Stimulated activated CD4-positive, alpha-beta T cell treated with anti-CD3 and anti-CD28 coated beads, Interleukin-1b, Interleukin-23, amount 100 ng/mL, for 4 hours (primary cell): ENCODE measurements around the gene P2RX1.

Experiments used
- DNase-seq, 2 donors: peaks; one replicate each; pipeline ENCODE4 v3.0.0-alpha.2; 2020; ENCODE audit warnings: low read depth in 2 of 2

The P2RX1 gene

GRCh38 chr17:3915995-3916696, at the start of gene P2RX1:
TSS of gene P2RX1 (minus strand) at chr17:3916465. CDS start at chr17:3916225, 240 bp downstream.
- DNase-seq = no peak

GRCh38 chr17:3965118-3965800, 49.0 kb upstream of the P2RX1 start:
- DNase-seq = peak; percentile 34 to 51

GRCh38 chr17:3964203-3965117, 48.2 kb upstream of the P2RX1 start, which contains the start of gene ATP2A3:
TSS of gene ATP2A3 (minus strand) at chr17:3964437. CDS start at chr17:3964291, 146 bp downstream.
- peak; percentile 48 to 70 for DNase-seq

DNA sequence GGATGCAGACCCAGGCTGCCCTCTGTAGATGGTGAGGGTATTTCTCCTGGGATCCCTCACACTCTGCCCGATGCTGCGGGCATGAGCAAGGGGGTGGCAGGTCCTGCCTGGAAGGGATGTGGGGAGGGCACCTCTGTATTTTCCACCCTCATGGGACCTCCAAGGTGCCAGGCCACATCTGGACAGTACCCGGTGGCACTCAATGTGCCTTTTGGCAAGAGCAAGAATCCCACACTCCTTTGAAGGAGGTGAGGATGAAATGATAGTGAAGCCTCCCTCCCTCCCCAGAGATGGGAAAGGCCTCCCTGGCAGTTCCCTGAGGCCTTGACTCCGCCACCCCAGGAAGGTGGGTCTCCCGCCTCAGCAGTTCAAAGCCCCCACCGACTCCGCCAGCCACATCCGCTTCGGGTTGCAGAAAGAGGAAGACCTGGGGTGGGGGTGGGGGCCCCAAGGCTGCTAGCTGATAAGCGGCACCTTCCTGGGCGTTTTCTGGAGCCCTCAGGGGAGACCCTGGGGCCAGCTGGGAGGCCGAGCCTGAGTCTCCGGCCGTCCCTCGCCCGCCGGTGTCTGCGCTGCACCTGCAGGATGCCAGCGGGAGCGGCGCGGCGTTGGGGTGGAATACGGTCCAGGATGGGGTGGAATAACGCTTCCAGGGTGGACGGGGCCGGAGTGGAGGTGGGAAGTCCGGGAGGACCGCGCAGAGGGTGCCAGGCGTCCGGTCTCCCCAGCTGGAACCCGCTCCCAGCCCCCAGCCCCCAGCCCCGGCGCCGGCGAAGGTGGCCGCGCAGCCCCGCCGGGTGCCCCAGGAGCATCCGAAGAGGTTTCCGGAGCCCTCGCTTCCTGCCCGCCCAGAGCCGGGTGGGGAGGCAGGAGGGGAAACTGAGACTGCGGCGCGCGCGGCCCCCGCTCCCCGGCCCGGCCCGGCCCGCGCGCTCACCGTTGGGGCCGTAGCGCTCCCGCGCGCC, 47.3 kb upstream of the P2RX1 start:
- peak; percentile 32 to 45 for DNase-seq

DNA sequence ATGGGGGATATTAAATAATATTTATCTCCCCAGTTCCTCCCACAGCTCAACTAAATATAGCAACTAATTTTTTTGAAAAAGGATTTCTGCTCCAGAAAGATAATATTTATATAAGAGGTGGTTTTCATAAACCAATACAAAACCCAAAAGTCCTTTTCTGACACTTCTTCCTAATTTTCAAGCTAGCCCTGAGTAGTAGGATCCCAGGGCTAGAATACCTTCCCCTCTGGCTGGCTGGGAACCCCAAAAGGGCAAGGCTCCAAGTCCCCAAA, 46.6 kb upstream of the P2RX1 start:
- no peak for DNase-seq

GRCh38 chr17:3962217-3962964, 46.1 kb upstream of the P2RX1 start:
- DNase-seq = no peak

DNA sequence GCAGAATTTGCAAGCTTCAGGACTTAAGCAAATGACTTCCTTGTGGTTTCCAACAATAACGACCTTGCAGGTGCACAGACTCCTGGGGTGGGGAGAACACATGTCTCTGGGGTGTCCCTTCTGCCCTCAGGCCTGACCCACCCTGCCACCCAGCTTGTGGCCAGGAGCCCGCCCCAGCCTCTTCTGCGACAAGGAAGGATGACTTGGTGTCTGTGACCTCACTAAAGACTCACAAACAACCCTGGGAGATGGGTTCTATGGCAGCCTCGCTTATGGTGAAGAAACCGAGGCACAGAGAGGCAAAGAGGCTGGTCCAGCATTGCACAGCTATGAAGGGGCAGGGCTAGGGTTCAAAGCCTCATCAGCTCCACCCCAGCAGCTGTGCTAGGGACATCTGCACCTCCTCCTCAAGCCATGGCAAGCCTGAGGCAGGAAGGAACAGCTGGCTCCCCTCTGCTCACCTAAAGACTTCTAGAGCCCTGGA, 45.3 kb upstream of the P2RX1 start:
- DNase-seq = no peak

- DNase-seq = no peak
Measured at GRCh38 chr17:3960764-3961163, 44.5 kb upstream of the P2RX1 start.

DNA sequence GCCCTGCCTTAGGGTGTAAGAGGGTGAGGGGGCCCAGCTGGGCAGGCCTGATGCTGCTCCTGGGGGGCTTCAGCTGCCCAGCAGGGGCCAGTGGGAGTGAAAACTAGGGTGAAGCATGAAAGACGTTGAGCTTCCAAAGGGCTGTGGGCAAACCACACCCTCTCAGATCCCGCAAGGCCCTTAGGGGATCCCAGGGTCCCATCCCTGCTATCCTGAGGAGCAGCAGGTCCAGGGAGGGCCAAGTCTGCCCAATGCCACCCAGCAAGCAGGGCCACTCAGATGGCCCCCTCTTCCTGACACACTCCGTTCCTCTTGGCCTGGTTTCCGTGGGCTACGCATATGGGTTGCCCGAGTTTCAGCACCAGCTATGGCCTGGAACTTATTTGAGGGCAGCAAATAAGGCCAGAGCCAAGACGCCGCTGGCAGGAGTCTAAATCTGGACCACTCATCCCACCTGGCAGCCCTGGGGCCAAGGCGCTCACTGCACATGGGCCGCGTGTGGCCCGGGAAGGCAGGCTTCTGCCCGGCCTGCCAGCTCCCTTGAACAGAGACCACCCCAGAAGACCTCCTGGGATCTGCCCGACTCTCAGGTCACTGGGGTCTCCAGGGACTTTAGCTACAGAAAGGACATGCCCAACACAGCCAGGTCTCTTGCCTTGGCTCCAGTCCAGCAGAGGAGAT, 43.8 kb upstream of the P2RX1 start:
- no peak for DNase-seq

- no peak for DNase-seq
Measured at GRCh38 chr17:3959295-3959899, 43.1 kb upstream of the P2RX1 start.

DNA sequence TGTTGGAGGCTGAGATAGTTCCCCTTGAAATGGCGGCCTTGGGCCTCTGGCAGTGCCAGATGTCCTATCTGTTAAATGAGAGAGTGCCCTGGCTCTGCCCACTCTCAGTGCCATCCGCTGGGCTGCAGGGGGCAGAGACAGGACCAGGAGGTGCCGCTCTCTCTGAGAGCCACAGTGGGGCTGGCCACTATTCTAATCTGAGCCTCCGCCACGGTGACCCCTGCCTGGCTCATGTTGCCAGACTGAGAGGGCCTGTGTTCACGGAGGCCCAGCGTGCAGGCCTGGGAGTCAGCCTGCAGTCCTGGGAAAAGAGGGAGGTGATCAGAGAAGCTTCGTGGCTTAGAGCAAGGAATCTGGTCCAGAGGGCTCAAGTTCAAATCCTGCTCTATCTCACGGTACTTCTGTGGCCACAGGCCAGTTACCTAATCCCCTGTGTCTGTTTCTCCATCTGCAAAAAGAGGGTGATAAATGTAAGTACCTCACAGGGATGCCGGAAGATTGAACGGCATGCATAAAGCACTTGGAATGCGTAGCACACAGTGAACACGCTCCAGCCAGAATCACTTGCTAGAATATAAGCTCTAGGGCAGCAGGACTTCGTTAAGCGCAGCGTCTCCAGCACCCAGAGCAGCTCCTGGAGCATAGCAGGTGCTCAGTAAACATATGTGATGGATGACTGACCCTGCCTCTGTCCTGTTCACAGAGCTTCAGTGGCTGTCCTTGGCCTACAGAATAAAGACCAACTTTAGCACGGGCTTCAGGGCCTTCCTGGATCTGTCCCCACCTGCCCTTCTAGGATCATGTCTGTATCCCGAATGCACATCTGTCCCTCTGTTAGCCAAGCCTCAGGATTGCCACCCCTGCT, 41.7 kb upstream of the P2RX1 start:
- DNase-seq = no peak

- no peak for DNase-seq
Measured at GRCh38 chr17:3956983-3957382, 40.7 kb upstream of the P2RX1 start.

DNA sequence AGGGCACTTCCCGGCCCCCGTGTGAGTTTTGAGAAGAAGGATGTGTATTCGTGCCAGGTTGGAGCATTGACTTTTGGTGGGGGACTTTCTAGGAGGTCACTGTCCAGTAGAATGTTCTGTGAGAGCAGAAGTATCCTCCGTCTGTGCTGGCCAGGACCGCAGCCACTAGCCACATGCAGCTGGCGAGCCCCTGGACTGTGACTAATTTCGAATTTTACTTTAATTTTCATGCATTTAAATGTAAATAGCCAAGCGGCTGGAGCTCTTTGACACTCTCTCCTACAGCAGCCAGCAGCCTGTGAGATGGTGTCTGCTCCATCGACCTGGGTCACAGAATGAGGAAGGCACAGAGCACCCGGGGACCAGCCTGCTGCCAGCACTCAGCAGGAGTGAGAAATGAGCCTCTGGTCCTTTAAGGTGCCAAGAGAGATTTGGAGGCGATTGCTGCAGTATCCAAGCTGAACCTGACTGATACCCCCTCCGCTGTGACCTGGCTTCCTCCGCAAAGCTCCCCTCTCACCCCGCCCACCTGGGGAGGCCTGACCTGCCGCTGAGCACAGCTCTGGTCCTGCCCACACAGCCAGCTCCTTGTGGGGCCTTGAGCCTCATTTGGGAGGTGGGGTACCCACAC, 40.2 kb upstream of the P2RX1 start:
- no peak for DNase-seq

- no peak for DNase-seq
Measured at GRCh38 chr17:3955673-3955988, 39.4 kb upstream of the P2RX1 start.

DNA sequence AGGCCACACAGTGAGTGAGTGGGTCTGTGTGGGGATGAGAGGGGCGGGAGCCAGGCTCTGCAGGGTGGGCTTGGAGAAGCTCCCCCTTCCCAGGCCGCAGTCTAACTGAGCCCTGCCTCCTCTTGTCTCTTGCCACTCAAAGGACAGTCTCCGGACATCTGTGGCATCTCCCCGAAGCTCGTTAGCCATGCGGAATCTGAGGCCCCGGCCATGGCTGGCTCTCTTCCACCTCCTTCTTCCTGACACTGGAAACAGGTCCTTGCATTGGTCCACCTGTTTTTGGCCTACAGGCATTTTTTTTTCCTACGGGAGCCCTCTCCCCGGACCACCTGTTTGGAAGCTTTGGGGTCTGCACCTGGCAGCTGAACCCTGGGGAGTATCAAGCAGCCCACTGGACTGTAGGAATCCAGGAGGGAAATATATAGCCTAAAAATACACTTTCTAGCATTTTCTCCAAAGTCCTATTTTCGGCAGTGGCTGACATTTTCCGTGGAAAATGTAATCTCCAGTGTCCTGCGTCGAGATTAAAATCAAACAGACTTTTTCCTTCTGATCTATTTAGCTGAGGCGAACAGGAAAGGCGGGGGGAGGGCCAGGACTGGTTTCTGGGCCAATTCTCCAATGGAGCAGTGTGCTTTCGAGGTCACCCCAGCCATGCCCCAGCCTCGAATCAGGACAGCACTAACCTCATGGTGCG, 38.9 kb upstream of the P2RX1 start:
- DNase-seq = no peak

GRCh38 chr17:3954086-3954485, 37.8 kb upstream of the P2RX1 start:
- DNase-seq = no peak

DNA sequence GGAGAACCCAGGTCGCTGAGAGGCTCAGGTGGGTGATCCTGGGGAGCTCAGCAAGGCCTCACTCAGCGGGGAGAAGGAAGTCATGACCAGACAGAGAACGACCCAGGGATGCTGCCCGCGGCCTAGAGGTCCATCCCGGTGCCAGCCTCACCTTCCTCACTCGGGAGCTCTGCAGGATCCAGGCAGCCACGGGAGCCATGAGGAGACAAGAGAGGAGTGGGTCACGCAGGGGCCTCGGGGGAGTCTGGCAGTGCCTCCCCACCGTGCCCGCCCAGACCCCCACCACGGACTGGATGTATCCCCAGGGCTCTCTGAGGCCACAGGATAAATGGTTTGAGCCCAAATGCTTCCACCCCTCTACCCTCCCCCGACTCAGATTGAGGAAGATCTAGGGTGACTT, 37.3 kb upstream of the P2RX1 start:
- DNase-seq = no peak

- no peak for DNase-seq
Measured at GRCh38 chr17:3952186-3952585, 35.9 kb upstream of the P2RX1 start.
